Dendritic cell treated with granulocyte-macrophage colony-stimulating factor and Interleukin-4, amounts not matched to agents 40 ng/mL and 50 ng/mL, for 4 days (primary cell): ENCODE measurements around the gene SLFN5.
"Not testable (repeated sequence)": the region's sequence is repeated elsewhere in the genome, so short reads cannot be mapped to it uniquely, and the experiment has no call there.

Experiments used
- H3K27ac Mint-ChIP-seq: one replicate; pipeline ENCODE4 v1.8.0; 2022; ENCODE audit warnings: mild to moderate bottlenecking, mixed read lengths
- H3K27me3 Mint-ChIP-seq: one replicate; pipeline ENCODE4 v1.8.0; 2022; ENCODE audit warnings: mild to moderate bottlenecking, mixed read lengths
- H3K36me3 Mint-ChIP-seq: one replicate; pipeline ENCODE4 v1.8.0; 2022; ENCODE audit warnings: low read depth, mixed read lengths
- H3K4me1 Mint-ChIP-seq: one replicate; pipeline ENCODE4 v1.8.0; 2022; ENCODE audit warnings: low read depth, mixed read lengths
- H3K4me3 Mint-ChIP-seq: one replicate; pipeline ENCODE4 v1.8.0; 2022; ENCODE audit warnings: mild to moderate bottlenecking, moderate library complexity, mixed read lengths
- H3K9me3 Mint-ChIP-seq: one replicate; pipeline ENCODE4 v1.8.0; 2022; ENCODE audit warnings: mixed read lengths
- intact Hi-C: fragments of 100-400 bp; cut with micrococcal nuclease; formaldehyde crosslinking; loops from one replicate; pipeline ENCODE4 v1.15.0; 2022

Gene SLFN5

DNA sequence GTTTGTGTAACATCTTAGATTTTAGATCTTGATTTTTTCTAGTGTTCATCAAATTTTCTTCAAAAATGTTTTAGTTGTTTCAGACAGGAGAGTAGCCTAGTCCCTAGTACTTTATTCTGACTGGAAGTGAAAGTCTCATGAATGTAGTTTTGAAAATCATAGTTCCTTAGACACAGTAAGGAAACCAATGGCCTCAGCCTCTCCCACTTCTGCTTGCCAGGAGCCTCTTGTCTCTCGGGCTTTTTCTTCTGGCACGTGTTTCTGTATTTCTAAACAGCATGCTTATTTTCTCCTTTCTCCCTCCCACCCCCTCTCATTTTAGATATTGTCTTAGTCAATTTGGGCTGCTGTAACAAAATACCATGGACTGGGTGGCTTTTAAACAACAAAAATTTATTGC, 9.8 kb downstream of the SLFN5 start:
- intact Hi-C loops: loop anchor here (1.0 kb wide), 1 partner anchor 10 kb away; no protein-coding TSS in a partner anchor
- peaks cover 45% of the 10 kb centered on the region for H3K4me1 Mint-ChIP-seq

DNA sequence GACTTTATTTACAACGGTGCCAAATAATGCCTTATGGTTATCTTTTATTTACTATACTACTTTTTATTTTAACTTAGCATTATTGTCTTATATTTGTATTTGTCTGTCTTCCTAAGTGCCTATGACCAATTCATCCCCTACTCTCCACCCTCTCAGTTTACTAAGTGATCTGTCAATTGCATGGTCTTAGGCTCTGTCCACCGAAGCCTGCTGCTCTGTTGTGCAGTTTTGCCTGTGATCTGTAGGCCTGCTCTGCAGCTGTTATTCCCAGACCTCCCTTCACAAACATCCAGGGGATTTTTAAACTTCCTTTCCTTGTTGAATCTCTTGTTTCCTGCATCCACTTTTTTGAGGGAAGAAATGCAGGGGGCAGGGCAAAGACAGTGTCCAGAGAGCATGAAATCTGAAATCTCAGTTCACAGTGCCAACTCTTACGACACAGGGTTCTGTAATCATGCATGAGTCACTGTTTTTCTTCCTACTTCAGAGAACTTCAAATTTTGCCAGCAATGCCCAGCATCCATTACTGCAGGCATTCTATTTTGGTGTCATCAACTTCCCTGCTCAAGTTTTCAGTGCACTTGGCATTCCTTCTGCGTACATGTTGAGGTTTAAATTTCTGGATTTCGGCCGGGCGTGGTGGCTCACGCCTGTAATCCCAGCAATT, 11.4 kb downstream of the SLFN5 start:
- H3K36me3 Mint-ChIP-seq: peaks cover 18% of the 10 kb centered on the region
- peaks cover 4% of the 10 kb centered on the region for H3K27me3 Mint-ChIP-seq
- peaks cover 42% of the 10 kb centered on the region for H3K4me1 Mint-ChIP-seq
- H3K27ac Mint-ChIP-seq: peak overlapping the region; percentile 86
- intact Hi-C loops: no loop called here
- H3K4me3 Mint-ChIP-seq: peak overlapping the region; percentile 69
- H3K9me3 Mint-ChIP-seq: no peaks in the 10 kb centered on the region

More for the DNA sequence above, 9.8 kb downstream of the SLFN5 start:
- Mint-ChIP-seq H3K27me3 (no peaks in the 10 kb centered on the region), H3K36me3 (peaks cover 18% of the 10 kb centered on the region), H3K9me3 (no peaks in the 10 kb centered on the region), H3K27ac (peak overlapping the region; percentile 86), H3K4me3 (no peak overlapping the region)

DNA sequence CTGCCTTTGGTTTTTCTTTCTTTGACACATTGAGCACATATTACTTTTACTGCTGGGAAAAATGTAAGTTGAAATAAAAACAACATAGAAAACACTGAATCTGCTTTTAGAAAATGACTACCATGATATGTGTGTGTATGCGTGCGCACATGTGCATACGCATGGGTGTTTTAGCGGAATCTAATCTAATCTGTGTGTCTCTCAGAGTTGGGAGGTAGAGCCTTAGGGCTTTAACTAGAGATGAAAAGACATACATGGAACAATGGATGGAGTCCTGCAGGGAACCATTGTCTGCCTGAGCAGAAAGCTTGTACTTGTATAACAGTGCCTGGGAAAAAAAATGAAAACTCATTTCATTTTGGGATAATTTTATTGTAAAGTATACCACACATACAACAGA, 12.4 kb downstream of the SLFN5 start:
- Mint-ChIP-seq H3K36me3 (peaks cover 23% of the 10 kb centered on the region), H3K4me3 (no peak overlapping the region), H3K27ac (no peak overlapping the region), H3K9me3 (no peaks in the 10 kb centered on the region), H3K4me1 (peaks cover 32% of the 10 kb centered on the region), H3K27me3 (peaks cover 7% of the 10 kb centered on the region)
- intact Hi-C loops: no loop called here

DNA sequence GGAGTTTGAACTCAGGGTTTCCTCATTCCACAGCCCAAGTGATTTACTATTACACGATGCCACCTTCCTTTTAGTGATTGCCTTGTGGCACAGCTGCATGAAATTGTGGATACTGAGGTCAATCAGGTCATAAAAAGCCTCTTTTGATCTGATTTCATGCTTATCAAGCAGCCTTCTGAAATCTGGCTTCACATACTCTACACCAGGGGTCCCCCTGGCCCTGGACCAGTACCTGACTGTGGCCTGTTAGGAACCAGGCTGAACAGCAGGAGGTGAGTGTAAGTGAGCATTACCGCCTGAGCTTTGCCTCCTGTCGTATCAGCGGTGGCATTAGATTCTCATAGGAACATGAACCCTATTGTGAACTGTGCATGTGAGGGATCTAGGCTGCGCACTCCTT, 13.8 kb downstream of the SLFN5 start:
- no peak overlapping the region for H3K4me3 Mint-ChIP-seq
- H3K4me1 Mint-ChIP-seq: peaks cover 26% of the 10 kb centered on the region
- H3K27ac Mint-ChIP-seq: no peak overlapping the region
- H3K9me3 Mint-ChIP-seq: no peaks in the 10 kb centered on the region
- peaks cover 26% of the 10 kb centered on the region for H3K36me3 Mint-ChIP-seq
- H3K27me3 Mint-ChIP-seq: peaks cover 8% of the 10 kb centered on the region
- intact Hi-C loops: no loop called here

DNA sequence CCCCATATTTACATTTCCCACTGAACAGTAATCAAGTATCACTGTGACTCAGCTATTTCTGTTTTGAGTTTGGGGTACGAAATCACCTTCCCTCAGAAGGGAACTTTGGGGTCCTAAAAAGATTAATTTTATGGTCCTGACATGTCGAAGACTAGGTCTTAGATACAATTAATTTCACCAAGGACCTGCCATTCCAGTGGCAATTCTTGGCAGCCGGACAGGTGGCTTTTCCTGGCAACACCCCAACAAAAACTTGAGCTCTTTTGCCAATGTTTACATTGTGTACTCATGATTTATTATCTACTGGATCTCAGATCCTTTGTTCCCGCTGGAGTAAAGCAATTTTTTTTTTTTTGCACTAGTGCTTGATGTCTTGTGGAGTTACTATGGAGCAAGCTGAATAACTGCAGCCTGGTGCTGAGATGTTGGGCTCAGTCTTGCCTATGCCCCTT, 14.4 kb downstream of the SLFN5 start:
- Mint-ChIP-seq H3K9me3 (no peaks in the 10 kb centered on the region), H3K36me3 (peaks cover 32% of the 10 kb centered on the region), H3K27me3 (peaks cover 8% of the 10 kb centered on the region), H3K27ac (no peak overlapping the region), H3K4me3 (no peak overlapping the region), H3K4me1 (peaks cover 26% of the 10 kb centered on the region)
- intact Hi-C loops: no loop called here

DNA sequence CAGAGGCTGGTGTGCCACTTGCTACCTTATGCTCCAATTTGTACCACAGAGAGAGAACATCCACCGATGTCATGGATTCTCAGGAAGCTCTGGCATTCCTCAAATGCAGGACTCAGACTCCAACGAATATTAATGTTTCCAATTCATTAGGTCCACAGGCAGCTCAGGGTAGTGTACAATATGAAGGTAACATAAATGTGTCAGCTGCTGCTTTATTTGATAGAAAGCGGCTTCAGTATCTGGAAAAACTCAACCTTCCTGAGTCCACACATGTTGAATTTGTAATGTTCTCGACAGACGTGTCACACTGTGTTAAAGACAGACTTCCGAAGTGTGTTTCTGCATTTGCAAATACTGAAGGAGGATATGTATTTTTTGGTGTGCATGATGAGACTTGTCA, 16.1 kb downstream of the SLFN5 start:
- Mint-ChIP-seq H3K36me3 (peaks cover 50% of the 10 kb centered on the region), H3K27ac (no peak overlapping the region), H3K4me3 (no peak overlapping the region), H3K4me1 (peaks cover 8% of the 10 kb centered on the region), H3K9me3 (no peaks in the 10 kb centered on the region), H3K27me3 (peaks cover 8% of the 10 kb centered on the region)
- intact Hi-C loops: no loop called here

DNA sequence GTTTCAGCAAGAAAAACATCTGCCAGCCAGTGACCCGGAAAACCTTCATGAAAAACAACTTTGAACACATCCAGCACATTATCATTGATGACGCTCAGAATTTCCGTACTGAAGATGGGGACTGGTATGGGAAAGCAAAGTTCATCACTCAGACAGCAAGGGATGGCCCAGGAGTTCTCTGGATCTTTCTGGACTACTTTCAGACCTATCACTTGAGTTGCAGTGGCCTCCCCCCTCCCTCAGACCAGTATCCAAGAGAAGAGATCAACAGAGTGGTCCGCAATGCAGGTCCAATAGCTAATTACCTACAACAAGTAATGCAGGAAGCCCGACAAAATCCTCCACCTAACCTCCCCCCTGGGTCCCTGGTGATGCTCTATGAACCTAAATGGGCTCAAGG, 22.2 kb downstream of the SLFN5 start:
- Mint-ChIP-seq H3K27ac (no peak overlapping the region), H3K9me3 (no peaks in the 10 kb centered on the region), H3K4me1 (no peaks in the 10 kb centered on the region), H3K27me3 (peaks cover 2% of the 10 kb centered on the region), H3K4me3 (no peak overlapping the region), H3K36me3 (peaks cover 62% of the 10 kb centered on the region)
- intact Hi-C loops: no loop called here

DNA sequence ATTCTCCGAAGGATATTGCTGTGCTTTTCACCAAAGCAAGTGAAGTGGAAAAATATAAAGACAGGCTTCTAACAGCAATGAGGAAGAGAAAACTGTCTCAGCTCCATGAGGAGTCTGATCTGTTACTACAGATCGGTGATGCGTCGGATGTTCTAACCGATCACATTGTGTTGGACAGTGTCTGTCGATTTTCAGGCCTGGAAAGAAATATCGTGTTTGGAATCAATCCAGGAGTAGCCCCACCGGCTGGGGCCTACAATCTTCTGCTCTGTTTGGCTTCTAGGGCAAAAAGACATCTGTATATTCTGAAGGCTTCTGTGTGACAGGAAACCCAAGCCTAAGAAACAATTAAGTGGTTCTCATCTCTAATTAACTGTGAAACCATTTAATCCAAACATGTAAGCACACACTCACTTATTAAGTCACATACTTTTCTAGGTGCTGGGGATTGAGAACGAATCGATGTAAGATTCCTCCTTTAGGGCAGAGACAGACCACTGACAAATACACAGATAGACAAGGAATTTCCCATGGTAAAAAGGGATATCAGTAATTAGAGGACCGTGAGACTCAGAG, 22.8 kb downstream of the SLFN5 start:
- no peak overlapping the region for H3K4me3 Mint-ChIP-seq
- H3K27ac Mint-ChIP-seq: no peak overlapping the region

DNA sequence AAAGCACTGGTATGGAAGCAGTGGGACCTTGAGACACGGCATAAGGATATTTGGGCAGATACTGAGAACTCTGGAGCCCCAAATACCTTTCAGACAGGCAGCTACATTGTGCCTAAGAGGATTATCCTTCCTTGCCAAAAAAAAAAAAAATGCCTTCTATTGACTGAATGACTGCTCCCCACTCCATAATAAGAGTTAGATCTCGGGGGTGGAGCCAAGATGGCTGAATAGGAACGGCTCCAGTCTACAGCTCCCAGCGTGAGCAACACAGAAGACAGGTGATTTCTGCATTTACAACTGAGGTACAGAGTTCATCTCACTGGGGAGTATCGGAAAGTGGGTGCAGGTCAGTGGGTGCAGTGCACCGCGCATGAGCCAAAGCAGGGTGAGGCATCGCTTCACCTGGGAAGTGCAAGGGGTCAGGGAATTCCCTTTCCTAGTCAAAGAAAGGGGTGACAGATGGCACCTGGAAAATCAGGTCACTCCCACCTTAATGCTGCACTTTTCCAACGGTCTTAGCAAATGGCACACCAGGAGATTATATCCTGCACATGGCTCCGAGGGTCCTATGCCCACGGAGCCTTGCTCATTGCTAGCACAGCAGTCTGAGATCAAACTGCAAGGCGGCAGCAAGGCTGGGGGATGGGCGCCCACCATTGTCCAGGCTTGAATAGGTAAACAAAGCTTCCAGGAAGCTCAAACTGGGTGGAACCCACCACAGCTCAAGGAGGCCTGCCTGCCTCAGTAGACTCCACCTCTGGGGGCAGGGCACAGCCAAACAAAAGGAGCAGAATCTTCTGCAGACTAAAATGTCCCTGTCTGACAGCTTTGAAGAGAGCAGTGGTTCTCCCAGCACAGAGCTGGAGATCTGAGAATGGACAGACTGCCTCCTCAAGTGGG, 31.5 kb downstream of the SLFN5 start:
- H3K9me3 Mint-ChIP-seq, H3K36me3 Mint-ChIP-seq, H3K4me3 Mint-ChIP-seq, H3K4me1 Mint-ChIP-seq, H3K27ac Mint-ChIP-seq, intact Hi-C loops: not testable (repeated sequence)
- peaks cover 50% of the 10 kb centered on the region for H3K27me3 Mint-ChIP-seq

More for the DNA sequence above, 22.8 kb downstream of the SLFN5 start:
- intact Hi-C loops: no loop called here
- Mint-ChIP-seq H3K9me3 (no peaks in the 10 kb centered on the region), H3K27me3 (no peaks in the 10 kb centered on the region), H3K4me1 (no peaks in the 10 kb centered on the region), H3K36me3 (peaks cover 60% of the 10 kb centered on the region)

DNA sequence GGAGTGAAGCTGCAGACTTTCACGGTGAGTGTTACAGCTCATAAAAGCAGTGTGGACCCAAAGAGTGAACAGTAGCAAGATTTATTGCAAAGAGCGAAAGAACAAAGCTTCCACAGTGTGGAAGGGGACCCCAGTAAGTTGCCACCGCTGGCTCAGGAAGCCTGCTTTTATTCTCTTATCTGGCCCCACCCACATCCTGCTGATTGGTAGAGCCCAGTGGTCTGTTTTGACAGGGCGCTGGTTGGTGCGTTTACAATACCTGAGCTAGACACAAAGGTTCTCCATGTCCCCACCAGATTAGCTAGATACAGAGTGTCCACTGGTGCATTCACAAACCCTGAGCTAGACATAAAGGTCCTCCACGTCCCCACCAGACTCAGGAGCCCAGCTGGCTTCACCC, 35.6 kb downstream of the SLFN5 start:
- intact Hi-C loops, H3K4me1 Mint-ChIP-seq, H3K27ac Mint-ChIP-seq, H3K9me3 Mint-ChIP-seq, H3K4me3 Mint-ChIP-seq, H3K36me3 Mint-ChIP-seq: not testable (repeated sequence)
- H3K27me3 Mint-ChIP-seq: peaks cover 62% of the 10 kb centered on the region

DNA sequence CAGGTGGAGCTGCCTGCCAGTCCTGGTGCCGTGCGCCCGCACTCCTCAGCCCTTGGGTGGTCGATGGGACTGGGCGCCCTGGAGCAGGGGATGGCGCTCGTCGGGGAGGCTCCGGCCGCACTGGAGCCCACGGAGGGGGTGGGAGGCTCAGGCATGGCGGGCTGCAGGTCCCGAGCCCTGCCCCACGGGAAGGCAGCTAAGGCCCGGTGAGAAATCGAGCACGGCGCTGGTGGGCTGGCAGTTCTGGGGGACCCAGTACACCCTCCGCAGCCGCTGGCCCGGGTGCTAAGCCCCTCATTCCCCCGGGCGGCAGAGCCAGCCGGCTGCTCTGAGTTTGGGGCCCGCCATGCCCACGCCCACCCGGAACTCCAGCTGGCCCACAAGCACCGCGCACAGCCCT, 36.0 kb downstream of the SLFN5 start:
- H3K4me1 Mint-ChIP-seq, intact Hi-C loops, H3K27ac Mint-ChIP-seq, H3K9me3 Mint-ChIP-seq, H3K4me3 Mint-ChIP-seq, H3K36me3 Mint-ChIP-seq: not testable (repeated sequence)
- H3K27me3 Mint-ChIP-seq: peaks cover 61% of the 10 kb centered on the region

DNA sequence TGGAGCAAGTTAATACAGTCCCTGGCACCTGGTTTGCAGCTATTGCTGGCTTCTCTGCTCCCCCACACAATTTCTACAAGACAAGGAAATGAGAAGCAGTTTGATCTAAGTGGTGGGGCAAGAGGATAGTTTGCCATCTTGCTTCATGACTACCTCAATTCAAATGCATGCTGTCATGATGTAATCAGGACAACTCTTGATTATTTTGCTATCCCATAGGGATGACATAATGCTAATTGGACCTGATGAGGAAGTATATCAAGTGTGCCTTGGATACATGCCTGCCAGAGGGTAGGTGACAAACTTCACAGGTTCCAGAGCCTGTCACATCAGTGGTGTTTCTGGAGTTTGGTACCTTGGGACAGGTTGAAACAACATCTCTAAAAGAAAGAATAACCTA, 40.9 kb downstream of the SLFN5 start:
- peaks cover 14% of the 10 kb centered on the region for H3K4me1 Mint-ChIP-seq
- intact Hi-C loops: no loop called here

DNA sequence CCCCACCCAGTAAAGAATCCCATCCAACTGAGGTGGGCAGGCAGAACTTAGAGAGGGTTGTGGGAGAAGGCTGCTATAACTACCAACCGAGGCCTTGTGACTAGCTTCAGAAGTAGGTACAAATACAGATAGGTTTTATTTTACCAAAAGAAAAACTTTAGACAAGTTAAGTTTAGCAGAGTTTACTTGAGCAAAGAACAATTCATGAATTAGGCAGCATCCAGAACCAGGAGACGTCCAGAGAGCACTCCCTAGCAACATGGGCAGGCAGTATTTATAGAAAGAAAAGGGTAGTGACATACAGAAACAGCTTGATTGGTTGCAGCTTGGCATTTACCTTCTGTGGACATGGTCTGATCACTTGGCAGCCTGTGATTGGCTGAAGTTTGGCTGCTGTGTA, 42.1 kb downstream of the SLFN5 start:
- H3K4me3 Mint-ChIP-seq: no peak overlapping the region
- H3K4me1 Mint-ChIP-seq: peaks cover 23% of the 10 kb centered on the region
- H3K27ac Mint-ChIP-seq: no peak overlapping the region
- H3K36me3 Mint-ChIP-seq: no peaks in the 10 kb centered on the region
- intact Hi-C loops: loop anchor here (5.0 kb wide), 1 partner anchor 43 kb away; the partner anchor contains the start of gene SLFN5
- no peaks in the 10 kb centered on the region for H3K9me3 Mint-ChIP-seq
- H3K27me3 Mint-ChIP-seq: peaks cover 50% of the 10 kb centered on the region

More for the DNA sequence above, 40.9 kb downstream of the SLFN5 start:
- Mint-ChIP-seq H3K27me3 (peaks cover 50% of the 10 kb centered on the region), H3K9me3 (no peaks in the 10 kb centered on the region), H3K27ac (no peak overlapping the region), H3K36me3 (no peaks in the 10 kb centered on the region), H3K4me3 (no peak overlapping the region)
